DMS53 treated with DMSO at 0.1 percent for 48 hours (cell line): ENCODE results near the gene EFCAB6.
A peak's percentile ranks its signal among the peaks of the same experiment; 100 is the strongest.

Experiments used
- DNase-seq: peaks from one replicate; lab custom pipeline; 2025; ENCODE audit not compliant: unreplicated experiment; lab: John Stamatoyannopoulos, UW

Gene EFCAB6

DNA sequence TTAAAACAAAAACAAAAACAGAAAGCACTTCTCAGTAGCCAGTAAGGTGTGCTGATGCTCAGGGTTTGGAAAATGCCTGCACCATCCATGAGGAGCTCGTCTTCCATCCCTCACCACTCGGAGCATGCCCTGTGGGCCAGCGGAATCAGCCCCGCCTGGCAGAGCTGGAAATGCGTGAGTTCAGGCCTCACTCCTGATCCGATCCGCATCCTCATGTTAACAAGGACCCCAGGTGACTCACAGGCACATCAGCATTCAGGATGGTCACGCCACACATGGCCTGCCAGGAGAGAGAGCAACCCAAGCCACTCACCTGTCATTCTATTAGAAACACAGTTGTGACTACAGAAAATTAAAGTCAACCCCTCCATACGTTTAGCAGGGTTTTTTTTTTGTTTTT is 211.8 kb downstream of the EFCAB6 start:
- no peak for DNase-seq

DNA sequence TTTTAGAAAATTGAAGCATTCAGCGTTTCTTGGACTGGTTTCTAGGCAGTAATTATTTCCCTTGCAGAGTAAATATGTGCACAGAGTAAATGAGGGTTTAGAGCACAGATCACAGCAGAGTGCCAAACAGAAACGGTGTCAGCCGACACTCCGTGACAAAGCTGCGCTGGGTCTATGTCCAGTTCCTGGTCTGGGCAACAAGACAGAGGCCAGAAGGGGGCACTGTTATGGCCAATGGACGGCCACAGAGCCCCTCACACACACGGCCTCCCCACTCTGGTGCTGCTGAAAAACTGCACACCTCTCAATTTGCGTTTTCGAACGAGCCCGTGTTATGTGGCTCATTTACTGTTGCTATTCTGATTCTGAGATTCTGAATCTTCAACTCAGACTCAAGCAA is 219.6 kb downstream of the EFCAB6 start:
- no peak for DNase-seq

DNA sequence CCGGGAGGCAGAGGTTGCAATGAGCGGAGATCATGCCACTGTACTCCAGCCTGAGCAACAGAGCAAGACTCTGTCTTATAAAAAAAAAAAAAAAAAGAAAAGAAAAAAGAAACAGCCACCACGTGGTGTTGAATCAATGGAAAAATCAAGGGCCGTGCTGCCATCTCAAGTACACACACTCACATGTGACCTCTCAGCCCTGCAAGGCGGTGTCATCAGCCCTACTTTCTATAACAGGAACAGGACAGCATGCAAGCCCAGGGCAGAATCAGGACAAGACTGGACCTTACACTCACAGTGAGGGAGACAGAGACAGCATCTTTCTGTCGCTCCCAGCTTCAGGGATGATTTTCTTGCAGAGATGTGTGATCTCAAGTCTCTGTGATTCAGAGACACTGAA is 220.7 kb downstream of the EFCAB6 start:
- DNase-seq: no peak

DNA sequence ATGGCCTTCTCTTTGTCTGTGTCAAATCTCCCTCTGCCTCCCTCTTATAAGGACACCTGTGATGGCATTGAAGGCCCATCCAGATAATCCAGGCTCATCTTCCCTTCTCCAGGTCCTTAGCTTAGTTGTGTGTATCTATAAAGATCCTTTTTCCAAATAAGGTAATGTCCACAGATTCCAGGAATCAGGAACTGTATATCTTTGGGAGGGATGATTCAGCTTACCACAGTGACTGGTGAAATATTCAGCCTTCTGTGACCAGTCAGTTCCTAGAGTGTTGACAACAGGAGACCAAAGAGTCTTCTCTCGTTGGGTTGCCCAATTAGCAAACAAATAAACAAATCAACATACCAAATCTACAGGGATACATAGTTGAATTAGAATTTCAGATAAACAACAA is 224.5 kb downstream of the EFCAB6 start:
- peak; percentile 4 for DNase-seq

DNA sequence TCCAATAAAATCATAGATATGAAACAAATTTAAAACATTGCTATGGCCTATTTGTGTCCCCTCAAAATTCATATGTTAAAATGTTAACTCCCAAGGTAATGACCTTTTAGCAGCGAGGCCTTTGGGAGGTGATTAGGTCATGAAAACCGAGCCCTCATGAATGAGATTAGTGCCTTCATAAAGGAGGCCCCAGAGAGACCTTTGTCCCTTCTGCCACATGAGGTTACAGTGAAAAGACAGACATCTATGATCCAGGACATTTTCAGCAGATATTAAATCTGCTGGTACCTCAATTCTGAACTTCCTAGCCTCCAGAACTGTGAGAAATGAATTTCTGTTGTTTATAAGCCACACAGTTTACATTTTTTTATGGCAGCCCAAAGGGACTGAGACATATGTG is 228.6 kb downstream of the EFCAB6 start:
- DNase-seq: no peak

DNA sequence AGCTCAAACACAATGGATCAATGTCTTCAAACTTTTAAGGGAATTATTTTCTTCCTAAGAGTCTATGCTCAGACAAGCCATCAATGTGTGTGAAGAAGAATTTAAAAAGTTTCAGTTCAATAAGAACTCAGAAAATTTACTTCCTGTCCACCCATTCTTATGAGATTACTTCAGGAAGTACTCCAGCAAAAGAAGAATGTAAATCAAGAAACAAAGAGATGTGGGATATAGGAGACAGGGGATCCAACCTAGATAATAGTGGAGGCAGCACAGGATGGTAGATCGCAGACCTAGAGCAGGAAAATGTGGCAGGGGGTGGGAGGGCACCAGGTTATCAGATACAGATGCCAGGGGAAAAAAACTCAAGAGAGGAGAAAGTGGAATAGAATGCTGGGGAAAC is 229.7 kb downstream of the EFCAB6 start:
- DNase-seq: no peak

DNA sequence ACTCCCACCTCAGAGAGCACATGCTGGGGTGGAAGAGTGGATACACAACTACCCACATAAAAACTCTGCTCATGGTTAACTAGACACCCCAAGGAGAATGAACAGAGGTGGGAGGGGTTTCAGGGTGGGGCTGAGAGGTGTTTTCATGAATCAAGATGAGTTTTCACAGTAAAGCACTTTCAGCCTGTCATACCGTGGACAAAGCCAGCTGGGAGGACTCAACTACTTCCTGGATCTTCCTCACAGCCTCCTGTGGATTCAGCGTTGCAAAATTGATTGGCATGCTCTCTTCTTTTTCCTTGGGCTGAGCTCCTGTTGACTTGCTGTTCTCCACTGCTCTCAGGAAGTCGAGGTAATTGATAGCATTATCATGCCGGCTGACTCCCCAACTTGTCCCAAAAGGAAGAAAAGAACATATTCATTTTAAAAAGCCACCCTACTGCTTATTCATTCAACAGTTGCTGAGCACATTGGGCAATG is 231.8 kb downstream of the EFCAB6 start:
- no peak for DNase-seq

DNA sequence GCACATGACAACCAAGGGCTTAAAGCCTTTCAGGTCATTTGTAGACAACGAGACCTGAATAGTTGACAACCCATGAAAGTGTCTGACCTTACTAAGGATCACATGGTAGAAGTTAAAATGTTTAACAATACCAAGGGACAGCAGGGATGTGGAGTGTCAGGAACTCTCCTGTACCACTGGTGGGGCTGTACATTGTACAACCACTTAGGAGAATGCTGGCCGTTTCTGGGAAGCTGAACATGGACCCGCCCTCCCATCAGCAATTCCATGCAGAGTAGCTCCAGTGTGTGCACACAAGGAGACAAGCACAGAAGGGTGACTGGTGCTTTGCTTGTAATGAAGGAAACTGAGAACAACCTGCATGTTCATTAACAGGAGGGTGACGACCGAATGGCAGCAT is 237.4 kb downstream of the EFCAB6 start:
- DNase-seq: no peak

DNA sequence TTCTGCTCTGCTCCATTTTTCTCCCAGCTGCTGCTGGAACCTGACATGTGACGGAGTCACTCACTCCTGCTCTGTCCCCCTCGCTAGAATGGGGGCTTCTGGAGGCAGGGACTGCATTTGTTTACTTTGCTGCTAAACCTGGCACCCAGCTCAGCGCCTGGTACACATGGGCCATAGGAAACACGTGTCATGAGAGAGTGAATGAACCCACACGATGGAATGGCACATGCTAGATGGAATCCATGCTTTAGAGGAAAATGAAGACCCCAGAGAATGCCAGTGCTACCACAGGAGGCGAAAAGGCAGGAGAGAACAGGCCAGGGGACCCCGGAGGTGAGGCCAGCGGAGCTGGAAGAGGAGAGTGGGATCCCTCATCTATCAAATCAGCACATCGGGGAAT is 239.4 kb downstream of the EFCAB6 start:
- DNase-seq: no peak

DNA sequence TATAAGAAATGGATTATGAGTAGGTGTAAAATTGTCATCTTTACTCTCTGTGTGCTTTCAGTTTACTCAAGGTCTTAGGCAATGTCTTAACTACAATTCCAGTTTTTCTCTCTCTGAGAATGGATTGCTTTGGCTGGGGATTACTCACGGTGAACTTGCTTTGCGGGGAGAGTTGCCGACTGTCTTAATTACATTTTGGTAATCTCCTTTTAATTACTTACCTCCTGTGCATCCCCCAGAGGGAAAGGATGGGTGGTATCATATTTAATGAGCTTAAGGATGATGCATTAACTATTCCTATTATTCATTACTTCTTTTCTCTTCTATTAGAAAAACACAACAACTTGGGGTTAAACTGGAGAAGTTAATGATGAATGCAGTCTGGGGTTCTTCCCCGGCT is 240.9 kb downstream of the EFCAB6 start:
- no peak for DNase-seq

DNA sequence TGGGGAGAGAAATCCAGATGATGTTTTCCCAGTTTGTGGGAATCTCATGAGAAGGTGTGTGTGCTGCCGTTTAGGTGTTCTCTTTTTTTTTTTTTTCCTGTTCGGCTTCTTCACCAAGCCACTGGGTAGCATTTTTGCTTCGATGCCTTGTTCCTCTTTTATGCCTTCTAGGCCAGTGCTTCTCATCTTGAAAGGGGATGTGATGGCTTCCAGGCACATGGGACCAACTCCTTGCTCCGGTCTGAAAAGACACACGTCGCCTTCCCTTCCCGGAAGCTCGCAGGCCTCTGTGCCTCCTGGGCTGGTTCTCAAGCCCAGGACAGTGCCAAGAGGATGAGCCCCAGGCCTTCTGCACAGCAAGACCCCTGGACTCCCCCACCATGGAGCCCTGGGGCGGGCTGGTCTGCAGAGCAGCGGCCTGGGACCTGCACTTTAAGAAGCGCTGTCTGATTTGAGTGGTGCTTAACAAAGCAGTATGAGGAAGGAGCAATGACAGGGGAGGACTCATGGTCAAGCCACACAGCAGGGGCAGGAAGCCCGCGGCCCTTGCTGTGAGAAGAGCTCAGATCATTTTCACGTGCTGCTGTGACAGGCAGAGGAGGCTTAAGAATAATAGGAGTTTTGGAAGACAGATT is 241.5 kb downstream of the EFCAB6 start:
- DNase-seq: no peak

DNA sequence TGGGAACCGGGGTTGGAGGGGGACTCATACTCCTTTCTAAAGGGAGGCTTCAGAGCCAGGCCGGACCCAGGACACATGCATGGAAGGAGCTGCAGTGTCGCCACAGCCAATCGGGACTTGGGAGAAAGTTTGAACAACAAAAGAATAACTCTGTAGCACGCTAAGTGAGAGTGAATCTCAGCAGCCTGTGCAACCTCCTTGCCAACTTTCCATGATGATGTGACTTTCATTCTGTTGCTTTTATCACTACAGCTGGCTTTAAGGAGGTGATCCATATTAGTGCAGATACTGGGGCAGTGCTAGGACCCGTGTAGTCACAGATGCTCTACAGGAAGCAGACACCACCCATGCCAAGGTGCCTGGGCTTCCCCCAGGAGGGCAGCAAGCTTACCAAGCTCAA is 243.0 kb downstream of the EFCAB6 start:
- no peak for DNase-seq

DNA sequence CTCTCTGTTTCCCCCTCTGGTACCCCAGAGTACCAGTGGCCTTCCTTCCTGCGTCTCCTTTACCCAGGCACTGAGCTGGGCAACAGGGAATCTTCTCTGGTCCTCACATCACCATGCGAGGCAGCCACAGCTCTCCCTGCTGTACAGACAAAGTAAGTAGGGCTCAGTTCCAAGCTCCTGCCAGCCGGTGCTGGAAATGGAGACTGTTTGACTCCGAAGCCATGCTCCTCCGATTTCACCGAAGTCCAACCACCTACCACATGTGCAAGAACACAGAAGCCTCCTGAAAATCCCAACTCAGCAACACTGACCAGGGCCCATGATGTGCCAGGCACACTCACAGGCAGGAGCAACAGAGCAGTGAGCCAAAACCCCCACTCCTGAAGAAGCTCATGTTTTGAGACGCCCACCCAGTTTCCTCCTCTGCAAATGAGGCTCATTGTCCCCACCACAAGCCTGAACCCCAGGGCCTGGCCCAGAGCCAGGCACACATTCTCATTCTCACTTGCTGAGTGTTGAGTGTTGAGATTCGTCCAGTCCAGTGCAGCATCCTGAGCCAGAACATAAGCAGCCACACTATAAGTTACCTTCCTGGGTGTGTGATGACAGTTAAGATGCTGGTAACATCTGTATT is 244.3 kb downstream of the EFCAB6 start:
- no peak for DNase-seq

DNA sequence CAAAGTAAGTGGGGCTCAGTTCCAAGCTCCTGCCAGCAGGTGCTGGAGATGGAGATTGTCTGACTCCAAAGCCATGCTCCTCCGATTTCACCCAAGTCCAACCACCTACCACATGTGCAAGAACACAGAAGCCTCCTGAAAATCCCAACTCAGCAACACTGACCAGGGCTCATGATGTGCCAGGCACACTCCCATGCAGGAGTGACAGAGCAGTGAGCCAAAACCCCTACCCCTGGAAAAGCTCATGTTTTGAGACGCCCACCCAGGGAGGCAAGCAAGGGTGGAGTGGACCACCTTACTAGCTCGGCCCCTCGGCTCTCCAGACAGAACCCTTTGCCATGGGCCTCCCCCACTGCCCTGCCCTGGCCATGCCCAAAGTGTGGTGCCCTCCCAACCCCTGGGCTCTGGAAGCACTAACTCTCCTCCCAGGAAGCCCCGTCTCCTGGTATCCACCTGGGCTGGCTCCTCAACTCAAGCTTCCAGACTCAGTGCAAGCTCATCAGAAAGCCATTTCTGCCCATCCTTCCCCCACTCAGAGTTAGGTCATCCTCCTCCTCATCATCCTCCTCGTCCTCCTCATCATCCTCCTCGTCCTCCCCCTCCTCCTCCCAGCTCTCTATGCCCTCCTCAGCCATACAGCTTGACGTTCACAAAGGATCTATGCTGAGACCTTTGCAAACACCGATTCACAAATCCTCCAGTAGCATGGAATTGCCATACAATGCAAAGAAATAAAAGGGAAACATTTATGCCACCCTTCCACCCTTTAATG is 245.4 kb downstream of the EFCAB6 start:
- no peak for DNase-seq

DNA sequence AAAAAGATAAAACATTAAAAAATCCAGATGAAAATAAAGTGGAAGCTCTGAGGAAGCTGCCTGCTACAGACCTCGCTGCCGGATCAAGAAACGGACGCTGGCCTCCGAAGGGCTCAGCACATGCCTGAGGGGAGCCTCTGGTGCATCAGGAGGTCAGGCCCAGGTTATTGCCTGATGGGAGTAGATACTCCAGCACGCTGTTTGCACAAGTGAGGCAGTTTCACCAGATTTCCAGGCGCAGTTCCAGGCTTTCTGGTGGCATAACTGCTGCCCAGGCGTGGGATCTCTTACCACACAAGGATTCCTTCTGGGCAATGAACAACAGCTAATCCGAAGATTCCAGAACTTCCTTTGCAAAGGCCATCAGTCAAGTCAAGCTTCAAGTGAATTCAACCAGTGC is 246.1 kb downstream of the EFCAB6 start:
- no peak for DNase-seq

DNA sequence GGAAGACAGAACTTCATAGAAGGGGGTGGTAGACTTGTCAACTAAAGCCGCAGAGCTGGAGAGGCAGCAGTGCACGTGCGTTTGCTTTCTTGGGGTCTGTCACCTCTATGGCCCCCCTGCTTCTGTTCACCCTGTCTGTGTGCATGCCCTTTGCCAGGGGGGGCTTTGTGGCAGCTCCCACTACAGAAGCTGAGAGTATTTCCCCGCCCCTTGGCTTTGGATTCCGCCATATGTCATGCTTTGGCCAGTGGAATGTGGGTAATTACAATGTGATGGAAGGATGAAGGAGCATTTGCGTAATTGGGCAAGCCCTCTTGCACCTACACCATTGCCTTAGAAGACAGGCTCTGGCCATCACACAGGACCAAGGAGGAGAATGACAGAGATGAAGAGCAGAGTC is 247.2 kb downstream of the EFCAB6 start:
- no peak for DNase-seq

DNA sequence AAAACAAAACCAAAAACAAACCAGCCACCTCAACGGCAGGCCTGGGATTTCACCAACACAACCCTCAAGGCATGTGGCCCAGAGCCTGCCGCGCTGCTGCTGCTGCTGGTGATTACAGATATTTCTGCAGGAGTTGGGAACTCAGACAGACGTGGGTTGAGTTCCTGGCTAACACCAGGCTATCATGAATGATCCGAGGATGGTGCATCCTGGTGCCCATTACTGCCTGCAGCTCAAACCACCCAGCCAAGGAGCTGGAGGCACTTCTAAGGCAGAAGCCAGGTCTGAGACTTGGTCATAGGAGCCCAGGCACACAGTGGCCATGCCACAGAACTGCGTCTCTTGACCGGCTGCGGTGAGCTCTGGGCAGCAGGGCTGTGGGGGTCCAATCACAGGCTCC is 248.5 kb downstream of the EFCAB6 start:
- DNase-seq: no peak

DNA sequence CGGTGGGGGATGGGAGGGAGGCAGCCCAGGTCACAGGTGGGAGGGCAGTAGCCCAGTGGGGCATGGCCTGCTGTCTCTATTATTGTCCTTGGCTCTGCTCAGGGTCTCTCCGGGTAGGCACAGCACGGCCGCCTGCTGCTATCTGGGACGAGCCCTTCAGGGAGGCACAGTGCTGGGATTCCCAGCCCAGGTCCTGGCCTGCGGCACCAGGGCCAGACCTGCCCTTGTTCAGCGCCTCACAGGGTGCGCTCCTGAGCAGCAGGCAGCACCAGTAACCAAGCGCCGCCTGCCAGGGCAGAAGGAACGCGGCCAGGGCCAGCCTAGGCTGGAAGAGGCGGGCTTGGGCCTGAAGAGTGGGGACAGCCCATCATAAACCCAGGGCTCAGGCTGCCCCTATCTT is 249.3 kb downstream of the EFCAB6 start:
- no peak for DNase-seq

DNA sequence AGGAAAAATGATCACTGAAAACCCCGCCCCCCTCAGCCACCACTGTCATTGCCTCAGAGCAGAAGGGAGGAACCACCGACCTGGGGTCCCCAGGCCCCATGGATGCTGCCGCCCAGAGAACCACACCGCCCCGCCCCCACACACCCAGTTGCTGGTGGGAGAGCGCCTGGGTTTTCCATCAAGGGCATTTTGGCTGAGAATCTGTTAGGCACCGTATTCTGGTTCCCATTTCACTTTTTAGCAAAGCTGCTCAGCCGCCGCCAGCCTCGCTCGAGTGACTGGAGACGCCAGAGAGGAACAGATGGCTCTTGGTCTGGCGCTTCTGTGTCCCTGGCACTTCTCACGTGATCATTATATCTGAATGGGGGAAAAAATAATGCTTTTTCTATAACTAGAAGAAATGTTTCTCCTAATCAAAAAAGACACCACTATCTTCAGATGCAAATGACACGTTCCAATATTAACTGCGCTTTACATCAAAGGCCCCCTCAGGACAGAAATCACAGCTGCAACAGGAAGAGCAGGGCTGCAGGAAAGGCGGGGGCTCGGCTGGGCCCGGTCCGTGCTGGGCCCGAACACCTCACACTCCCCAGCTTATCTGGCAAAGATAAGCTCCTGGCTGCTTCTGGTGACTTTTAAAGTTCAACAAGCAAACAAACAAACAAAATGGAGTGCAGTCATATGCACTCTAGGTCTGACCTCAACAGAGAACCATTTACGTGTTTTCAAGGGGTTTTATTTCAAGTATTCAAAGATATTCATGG is 250.5 kb downstream of the EFCAB6 start:
- no peak for DNase-seq

DNA sequence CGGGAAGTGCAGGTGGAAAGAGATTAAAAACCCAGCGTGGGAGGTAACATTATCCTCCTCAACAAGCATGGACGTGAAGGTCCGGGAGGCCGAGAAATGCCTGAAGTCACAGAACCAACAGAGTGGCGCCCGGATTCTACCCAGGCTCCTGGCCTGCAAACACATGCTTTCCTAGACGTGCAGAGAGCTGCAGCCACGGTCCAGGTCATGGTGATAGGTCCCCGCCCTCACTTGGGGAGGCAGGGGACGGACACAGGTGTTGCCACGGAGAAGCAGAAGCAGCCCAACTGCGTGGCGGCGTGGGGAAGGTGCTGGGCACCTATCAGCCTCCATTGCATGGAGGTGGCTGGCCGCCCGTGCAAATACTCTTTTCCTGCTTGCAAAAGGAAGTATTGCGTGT is 251.5 kb downstream of the EFCAB6 start:
- DNase-seq: no peak
